ENCODE data around the gene LZTFL1.
A peak's percentile ranks its signal among the peaks of the same experiment; 100 is the strongest.
"Not testable (repeated sequence)": the region's sequence is repeated elsewhere in the genome, so short reads cannot be mapped to it uniquely, and the experiment has no call there.

Gene LZTFL1

DNA sequence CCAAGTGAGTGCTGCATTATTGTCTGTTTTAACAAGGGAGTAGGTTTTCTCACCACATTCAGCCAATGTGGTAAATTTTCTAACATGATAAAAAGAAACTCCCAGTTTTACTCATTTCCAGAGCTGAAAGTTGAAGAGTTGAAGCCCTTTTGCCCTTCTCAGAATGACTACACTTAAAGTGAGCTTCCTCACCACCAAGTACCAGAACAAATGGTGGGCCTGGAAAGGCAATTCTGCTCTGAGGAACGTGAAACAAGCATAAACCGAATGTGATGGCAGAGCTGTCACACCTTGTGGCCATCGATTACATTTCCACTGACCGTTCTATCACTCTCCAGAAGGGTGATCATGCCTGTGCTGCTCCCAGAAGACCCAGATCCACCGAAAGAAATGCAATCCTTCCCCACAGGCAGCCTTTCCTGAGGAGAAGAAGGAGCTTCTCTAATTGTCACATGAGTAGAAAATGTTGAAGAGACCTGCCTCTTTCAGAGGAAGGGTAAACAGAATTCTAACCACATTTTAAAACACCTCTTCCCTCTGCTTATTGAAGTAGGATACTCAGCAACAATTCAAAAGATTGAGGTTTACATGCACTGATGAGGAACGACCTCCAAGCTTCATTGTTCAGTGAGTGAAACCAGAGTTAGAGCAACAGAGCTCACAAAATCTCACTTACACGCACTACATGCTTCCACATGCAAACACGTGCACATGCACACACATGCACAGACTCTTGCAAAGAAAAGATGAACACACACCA is 23.0 kb upstream of the LZTFL1 start:
- no peak for FAIRE-seq

DNA sequence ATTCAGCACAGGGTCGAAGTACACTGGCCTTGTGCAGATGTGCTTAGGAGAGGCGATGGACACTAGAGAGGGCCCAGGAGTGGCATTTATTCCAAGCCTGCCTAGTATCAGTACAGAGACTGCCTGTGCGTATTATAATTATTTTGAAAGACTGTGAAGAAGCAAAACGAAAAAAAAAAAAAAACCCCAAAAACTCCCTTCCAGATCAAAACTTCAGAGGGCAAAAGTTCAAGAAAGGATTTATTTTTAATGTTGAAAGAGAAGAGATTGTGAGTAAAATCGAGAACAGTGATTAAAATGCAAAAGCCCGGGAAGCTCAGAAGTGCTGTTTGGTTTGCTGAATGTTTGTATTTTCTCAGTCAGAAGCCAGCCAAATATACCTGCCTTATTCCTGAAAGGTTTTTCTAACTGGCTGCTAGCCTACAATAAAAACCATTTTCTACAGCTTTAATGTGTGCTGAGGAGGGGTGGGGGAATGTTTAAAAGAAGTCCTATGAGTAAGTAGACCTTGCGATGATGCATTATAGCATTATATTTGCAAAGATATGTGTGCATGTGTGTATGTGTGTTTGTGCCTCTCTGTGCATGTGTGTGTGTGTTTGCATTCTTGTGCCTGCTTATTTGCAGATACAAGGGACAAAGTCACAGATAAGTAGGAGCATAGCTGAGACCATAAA is 19.3 kb upstream of the LZTFL1 start:
- no peak for FAIRE-seq

DNA sequence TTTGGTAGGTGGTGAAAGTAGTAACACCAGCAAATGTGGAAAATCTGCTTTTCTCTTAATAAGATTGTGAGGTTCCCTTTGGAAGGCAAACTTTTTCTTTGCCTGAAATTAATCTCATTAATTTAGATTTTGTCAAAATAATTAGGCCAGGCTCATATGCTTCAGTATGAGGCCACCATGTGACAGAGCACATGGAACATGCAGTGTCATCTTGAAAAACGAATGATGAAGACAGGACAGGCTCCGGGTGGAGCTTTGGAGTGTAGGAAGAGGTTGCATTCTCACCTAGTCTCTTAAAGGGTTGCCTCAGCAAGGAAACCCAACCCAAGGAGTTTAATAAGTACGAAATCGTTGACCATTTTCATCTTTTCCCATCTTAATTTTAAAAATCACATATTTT is 18.6 kb upstream of the LZTFL1 start:
- FAIRE-seq: no peak

DNA sequence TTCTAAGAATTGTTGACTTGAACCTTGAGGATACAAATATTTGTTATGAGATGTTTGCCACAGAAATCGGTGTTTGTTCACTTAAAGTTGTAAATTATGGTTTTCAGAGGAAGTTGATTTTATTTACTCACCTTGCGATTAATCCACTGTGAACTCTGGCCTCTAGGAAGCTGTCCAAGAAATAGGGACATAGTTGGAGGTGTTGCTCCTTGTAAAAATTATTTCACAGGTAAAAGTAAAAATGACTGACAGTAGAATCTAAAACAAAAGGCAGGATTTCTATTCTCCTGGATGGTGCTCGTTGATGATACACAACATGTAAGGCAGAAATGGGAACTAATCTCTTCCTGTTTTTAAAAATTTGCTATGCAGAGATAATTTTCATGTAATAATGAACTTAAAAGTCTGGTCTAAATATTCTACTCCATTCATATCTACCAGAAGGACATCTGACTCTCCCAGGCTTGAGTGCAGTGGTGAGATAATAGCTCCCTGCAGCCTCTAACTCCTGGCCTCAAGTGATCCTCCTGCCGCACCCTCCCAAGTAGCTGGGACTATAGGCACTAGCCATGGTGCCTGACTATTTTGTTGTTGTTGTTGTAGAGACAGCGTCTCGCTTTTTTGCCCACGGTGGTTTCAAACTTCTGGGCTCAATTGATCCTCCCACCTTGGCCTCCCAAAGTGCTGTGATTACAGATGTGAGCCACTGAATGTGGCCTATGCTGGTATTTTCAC is 17.1 kb upstream of the LZTFL1 start:
- FAIRE-seq: no peak

DNA sequence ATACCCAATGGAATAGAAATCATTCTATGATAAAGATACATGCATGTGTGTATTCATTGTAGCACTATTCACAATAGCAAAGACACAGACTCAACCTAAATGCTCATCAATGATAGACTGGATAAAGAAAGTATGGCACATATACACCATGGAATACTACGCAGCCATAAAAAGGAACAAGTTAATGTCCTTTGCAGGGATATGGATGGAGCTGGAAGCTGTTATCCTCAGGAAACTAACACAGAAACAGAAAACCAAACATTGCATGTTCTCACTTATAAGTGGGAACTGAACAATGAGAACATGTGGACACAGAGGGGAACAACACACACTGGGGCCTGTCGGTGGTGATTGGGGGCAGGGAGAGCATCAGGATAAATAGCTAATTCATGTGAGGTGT is 15.1 kb upstream of the LZTFL1 start:
- not testable (repeated sequence) for FAIRE-seq

DNA sequence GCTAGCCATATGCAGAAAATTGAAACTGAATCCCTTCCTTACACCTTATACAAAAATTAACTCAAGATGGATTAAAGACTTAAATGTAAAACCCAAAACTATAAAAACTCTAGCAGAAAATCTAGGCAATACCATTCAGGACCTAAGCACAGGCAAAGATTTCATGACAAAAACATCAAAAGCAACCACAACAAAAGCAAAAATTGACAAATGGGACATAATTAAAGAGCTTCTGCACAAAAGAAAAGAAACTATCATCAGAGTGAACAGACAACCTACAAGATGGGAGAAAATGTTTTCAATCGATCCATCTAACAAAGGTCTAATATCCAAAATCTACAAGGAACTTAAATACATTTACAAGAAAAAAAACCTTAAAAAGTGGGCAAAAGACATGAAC is 14.4 kb upstream of the LZTFL1 start:
- FAIRE-seq: peak; percentile 33

DNA sequence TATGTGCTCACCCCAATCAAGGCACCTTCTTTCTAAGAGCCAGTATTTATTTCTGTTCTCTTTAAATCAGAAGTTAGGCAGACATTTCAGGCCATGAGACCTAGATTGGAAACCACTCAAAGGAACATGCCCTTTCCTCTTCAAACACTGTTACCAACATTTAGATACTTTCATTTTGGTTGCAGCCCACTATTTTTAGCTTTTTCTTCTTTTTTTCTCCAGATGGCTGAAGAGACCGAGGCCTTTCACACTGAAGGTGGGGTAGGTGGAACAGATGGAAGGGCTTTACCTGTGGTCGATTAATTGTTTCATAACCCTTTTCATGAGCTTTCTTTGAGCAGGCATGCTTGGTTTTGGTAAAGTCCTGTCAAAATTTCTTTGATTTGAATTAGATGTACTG is 10.9 kb upstream of the LZTFL1 start:
- FAIRE-seq: no peak

DNA sequence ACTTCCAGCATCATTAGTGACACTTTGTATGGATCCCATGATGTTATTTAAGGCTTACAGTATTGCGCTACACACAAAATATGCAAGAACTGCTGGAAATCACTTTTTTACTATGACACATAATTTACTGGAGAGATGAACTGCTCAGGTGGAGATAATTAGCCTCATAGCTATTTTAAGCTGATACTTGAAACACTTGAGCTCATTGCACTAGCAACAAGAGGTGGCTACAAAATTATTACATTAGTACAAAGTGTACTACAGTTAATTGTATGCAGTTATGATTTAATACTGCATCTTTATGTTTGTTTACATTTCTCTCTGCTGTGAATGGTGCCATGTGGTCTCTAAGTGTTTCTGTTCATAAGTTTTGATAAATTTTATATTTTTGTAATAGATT is 6.5 kb upstream of the LZTFL1 start:
- no peak for FAIRE-seq

DNA sequence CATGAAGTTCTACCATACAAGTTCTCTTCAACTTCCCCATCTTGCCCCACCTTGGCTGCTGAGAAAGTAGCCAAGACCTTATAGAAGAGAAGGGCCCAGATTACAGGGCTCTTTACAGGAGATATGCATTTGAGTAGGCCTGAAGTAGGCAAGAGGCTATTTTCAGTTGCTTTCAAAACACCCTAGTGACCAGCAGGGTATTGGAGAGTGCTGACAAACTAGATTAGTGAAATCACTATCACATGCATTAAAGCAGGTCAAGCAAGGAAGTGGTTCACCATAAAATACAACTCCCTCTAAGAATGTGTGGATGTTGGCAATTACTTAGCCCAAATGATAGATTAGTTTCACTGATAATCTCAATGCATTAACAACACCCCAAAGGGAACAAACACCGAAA is 2.7 kb upstream of the LZTFL1 start:
- no peak for FAIRE-seq

DNA sequence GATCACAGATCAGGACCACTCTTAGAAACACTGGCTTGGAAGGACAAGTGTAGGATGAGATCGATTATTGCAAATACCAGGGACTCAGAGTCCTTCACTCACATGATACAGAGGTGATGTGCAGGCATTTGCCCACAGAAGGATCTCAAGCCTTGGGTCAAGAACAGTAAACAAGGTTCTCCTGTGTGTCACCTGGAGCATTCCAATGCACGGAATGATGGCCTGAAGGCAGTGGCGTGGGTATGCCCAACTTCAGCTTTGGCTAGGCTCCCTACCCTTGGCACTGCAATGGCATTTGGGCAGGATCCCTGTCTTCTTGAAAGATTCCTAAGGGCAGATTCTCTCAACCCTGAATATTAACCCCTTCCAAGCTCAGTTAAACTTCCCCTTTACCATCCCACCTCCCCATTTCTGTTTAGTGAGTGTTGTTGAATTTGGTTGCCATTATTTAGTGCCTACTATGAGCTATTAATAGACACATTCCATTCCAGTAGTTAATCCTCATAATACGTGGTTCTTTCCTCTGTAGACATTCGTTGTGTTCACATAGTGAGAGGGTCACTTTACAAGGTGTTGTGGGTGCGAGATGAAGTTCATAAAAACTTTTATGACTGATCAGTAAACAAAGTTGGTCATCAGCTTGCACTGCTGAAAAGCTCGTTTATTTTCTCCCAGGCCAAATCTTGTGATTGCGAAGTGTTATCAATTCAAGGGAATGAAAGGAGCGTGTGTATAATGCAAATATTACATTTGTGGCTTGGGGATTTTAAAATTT is 1.1 kb upstream of the LZTFL1 start:
- no peak for FAIRE-seq

DNA sequence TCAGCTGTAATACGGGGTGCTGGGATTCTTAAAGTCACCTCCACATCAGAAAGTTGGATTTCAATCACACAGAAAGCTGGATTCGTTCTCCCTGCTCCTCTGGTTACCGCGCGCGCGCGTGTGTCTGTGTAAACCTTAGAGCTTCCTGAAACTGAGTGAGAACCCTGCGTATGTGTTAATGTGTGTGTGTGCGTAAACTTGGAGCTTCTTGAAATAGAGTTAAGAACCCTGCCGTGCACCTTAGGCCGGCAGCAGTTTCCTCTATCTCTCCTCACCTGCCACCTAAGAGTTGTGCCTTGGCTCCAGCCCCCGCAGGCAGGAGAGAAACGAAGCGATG is 531 bp downstream of the LZTFL1 start:
- no peak for FAIRE-seq

DNA sequence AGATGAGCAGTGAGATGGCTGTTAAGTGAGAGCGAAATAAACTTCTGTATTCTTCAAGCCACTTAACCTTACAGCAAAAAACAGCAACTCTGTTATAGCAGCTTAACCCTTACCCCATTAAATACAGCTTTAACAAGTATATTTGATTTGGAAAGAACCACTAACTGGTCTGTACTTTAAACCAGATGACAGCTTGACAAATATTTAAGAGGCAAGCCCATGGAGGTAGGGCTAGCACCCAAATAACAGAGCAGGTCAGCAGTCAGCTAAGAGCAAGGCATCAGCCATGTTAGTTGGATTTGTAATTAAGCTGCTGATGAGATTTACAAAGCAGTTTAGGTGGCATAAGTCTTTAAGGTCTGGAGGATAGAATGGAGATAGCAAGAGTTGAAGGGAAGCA is 3.5 kb downstream of the LZTFL1 start:
- no peak for FAIRE-seq

DNA sequence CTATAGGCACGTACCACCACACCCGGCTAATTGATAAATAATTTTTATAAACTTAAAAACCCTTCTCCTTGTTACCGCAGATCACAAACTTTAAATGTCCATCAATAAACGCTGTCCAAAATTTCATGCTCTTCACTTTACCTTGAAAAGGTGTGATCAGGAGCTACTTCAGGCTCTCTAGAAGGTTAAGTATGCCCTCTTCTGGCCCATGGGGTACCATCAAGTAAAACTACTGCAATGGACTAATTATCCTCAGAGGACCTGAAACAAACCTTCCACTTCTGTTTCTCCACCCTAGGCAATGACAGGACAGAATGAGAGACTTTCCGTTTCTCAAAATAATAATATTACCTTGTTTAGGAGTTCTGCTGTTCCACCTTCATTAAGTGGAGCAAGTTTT is 9.2 kb downstream of the LZTFL1 start:
- no peak for FAIRE-seq

DNA sequence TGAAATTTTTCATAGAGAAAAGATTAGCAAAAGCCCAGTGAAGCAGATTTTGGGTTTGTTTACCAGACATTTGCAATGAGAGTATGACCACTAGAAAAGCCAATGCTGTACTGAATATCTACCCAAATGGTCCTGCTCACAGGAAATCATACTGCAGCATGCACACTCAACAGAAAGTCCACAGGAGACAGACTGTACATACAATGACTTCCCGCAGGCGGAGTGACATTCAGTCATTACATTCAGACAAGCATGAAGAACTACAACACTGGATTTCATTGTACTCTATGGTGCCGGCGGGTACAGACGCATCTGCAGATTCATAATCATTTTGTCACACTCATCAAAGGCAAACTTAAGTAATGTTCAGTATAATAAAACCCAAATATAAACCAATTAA is 11.8 kb downstream of the LZTFL1 start:
- FAIRE-seq: no peak

DNA sequence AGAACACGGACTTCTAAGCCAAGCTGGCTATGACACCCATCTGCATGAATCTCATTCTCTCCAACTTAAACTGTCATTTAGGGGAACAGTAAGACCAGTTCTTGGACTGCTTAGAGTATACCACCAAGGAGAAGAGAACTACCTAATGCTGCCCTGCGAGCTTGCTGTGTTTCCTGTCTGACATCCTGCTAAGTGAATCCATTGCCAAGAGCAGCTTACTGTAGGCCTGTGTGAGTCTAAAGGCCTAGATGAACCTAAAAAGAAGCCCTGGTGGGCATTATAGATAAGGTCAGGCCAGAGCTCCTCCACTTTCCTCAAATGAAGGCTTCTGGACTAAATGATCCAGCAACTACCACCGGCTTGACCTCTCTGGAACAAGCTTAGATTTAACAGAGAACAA is 15.0 kb downstream of the LZTFL1 start:
- FAIRE-seq: no peak

DNA sequence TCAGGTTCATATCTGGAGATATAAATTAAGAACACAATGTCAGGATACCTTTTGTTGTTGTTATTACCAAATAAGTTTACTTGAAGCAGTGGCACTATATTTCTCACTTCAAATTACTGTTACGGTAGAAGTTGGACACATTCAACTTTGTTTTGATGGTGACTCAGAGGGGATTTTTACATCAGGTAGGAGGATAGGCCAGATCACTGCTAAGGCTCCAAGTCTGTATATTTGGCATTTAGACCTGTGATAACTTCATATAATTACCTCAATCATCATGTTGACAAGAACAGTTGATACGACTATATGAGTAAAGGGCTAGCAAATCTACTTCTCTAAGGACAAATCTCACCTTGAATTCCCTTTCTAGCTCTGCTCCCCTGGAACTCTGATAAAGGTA is 15.6 kb downstream of the LZTFL1 start:
- FAIRE-seq: no peak

DNA sequence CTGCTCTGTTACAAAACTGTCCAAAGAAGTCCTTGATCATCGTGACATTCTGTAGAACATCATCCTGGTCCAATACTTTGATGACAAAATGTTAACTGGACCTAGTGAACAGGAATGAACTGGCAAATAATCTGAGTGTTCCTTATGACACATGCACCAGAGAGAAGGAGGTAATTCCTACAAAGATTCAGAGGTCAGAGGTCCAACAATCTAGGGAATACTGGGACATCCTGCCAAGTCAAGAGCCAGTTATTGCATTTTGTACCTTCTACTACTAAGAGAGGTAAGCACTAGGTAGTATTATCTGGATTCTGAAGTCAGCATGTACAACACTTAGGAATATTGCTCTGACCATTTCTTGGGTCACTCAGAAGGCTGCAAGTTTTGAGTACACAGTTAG is 20.8 kb downstream of the LZTFL1 start:
- no peak for FAIRE-seq

DNA sequence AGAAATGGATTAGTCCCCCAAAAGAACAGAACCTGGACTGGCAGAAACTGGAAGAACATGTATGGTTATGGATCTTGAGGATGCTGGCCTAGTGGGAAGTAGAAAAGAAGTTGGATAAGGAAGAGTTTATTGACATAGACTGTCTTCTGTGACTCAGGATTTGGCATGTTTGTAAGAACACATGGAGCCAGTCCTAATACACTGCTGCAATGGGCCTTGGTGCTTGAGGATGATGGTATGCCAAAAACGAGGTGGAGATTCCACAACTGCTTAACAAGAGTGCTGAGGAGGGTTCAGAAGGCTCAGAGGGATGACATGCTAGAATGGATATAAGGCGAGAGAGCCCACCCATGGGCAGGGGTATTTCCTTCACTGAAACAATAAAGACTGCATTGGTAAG is 22.4 kb downstream of the LZTFL1 start:
- no peak for FAIRE-seq

DNA sequence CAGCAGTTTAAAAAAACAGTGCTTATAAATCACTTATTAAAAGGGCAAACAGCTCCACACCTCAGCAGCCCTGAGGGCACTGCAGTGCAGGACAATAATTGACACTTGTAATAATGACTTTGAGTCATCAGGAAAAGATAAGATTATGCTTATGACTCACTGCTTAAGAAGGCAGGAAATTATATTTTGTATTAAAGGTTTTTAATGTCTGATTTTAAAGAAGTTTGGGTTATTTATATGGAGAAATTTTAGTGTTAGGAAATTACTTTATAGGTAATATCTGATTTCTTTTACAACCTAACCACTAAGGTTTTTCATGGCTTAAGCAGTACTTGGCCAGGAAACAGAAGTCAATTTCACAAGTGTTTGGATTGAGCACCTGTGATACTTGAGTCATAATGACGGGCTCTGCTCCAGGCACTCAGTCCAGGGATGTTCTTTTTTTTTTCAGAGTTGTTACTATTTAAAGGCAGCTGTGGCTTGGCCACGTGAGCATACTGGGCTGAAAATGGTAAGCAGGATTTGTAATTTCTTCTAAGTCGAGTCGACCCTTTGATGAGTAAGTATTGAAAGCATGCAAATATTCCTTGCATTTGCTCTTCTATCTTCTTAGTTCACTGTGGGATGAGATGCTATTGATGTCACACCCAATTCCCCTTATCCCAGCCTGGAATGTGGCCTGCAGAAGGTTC is 23.9 kb downstream of the LZTFL1 start:
- FAIRE-seq: peak; percentile 94

DNA sequence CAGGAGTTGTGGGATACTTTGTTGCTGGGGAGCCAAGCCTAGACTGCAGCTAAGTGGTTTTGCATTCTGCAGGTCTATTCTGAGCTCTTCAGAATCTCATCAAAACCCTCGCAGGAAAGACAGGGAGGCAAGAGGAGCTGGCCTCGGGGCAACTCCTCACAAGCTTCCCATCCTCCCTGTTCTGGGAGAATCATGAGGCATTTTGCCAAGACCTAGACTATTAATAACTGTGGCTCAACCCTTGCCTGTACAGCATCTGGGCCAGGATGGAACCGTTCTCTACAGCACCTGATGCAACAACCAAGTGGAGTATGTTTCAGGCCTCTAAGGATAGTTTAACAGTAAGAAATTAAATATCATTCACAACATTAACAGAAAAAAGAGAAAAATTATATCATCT is 25.4 kb downstream of the LZTFL1 start:
- FAIRE-seq: no peak

DNA sequence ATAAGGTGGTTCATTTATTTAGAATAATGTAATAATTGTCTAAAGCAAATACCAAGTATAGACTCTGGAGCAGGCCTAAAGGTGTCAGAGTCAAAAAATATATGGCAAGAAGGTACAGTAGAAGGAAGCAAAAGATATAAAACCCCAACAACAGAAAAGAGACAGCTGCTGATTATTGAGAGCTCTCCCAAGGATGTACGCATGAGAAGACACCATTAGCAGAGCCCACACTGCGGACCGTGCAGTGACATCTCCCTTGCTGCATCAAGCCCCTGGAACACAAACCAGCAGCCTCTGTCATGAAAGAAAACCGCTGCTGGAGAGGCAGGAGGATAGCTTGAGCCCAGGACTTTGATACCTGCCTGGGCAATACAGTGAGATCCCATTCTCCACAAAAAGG is 27.6 kb downstream of the LZTFL1 start:
- FAIRE-seq: no peak

DNA sequence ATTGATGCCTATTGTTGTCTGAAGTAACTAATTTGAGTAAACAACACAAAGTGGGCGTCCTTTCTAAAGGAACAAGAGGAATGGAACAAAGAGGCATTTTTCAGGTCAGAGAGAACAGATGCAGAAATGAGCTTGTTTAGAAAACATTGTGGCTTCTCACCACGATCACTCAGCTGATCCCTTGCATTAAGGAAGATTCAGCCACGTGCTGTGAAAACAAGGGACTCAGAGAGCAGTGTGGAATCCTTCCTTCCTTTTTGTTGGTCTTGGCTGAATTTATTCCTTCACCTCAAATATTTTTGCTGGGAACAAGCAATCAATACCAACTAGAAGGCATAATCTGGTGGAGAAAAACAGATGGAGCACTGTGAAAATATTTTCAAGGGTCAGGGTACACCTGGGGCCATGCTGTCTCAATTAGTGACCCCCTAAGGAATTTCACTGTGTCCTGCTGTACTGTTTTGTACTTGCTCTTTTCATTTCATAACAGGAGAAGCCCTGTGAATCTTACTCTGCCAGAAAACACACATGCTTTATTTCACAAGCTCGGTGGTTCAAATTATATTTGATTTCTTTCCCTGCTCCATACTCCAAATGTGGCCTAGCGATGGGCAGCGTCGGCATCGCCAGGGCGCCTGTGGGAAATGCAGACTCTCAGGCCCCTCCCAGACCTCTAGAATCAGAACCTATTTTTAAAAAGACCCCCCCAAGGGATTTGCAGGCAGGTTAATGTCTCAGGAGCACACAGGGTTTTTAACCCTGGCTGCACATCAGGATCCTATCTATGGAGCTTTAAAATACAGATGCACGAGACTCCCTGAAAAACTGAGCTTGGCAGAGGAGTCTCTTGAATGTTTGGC is 34.0 kb downstream of the LZTFL1 start:
- FAIRE-seq: no peak
